ENCODE results near the gene IL2RA. TPM values are rescaled to one million over a fixed set of nuclear protein-coding genes. Genes with fewer than 3 reads are reported as not detected.

IL2RA gene
- total and polyA plus RNA-seq, 3 donors from 2014 or later, result 0.62 to 1.0 TPM; not detected in 1

DNA sequence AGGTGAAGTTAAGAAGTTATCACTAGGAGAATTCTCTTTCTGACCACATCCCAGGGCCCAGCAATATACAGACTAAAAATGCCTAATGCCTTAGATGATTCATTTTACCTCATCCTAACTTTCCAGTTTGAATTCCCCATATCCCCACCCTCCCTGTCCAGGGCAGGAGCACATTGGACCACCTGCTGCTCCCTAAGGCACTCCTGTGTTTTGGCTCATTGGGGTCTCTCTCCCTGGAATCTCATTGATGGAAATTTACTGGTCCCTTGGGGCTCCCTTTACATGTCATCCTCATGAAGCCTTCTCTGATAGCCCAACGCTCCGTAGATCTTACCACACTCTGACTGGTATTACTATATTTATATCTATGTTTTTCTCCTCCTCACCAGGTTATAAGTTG lies 2.7 kb downstream of the IL2RA start:
- no peak for DNase-seq
- WGBS, 2 donors, result 82 to 93% methylated on average over 2 of the region's 2 CpGs
- intact Hi-C loops (cut with DNase I; ENCODE audit: low total_unique reads), result no loop called here

DNA sequence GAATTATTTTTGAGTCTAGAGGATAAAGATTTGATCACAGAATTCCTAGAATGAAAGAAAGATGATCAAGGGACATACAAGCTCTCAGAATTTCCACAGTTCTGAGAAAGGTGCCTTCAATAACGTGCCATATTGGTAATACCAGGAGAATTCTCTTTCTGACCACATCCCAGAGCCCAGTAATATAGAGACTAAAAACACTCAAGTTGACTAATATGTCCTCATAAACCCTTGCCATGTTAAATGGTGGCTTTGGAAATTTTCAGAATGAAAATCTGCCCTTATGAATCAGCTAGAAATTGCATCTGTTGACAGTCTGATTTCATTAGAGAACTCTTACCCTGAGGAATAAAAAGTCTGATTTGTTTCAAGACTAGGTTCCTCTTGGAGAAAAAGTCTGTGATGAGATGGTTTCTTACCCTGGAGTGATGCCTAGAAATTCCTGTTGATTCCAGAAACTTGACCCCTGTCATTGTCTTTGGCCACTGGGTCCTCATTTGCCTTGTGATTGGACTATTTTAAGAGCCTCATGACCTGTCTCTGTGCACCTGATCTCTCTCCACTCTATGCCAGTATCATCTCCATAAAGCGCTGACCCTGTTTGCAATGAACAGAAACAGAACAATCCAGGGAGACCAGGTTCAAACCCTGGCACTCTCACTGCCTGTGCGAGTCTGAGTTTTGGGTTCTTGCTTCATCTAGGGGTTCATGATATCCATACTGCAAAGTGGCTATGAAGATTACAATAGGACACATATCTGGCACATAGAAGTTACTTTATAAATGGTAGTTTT lies 3.3 kb downstream of the IL2RA start:
- TF ChIP-seq POLR2A (IDR thresholded peaks at IDR 0.05), result no peak
- TF ChIP-seq, protein P1, sequence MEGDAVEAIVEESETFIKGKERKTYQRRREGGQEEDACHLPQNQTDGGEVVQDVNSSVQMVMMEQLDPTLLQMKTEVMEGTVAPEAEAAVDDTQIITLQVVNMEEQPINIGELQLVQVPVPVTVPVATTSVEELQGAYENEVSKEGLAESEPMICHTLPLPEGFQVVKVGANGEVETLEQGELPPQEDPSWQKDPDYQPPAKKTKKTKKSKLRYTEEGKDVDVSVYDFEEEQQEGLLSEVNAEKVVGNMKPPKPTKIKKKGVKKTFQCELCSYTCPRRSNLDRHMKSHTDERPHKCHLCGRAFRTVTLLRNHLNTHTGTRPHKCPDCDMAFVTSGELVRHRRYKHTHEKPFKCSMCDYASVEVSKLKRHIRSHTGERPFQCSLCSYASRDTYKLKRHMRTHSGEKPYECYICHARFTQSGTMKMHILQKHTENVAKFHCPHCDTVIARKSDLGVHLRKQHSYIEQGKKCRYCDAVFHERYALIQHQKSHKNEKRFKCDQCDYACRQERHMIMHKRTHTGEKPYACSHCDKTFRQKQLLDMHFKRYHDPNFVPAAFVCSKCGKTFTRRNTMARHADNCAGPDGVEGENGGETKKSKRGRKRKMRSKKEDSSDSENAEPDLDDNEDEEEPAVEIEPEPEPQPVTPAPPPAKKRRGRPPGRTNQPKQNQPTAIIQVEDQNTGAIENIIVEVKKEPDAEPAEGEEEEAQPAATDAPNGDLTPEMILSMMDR (IDR thresholded peaks at IDR 0.05), result no peak
- WGBS, 2 donors, result 94 to 97% methylated on average over 3 of the region's 3 CpGs
- no peak for DNase-seq
- Histone ChIP-seq H3K4me1 (no peaks in the 10 kb centered on the region), H3K27me3 (no peaks in the 10 kb centered on the region), H3K9me3 (no peaks in the 10 kb centered on the region), H3K36me3 (ENCODE audit: low read depth, missing control alignments) (no peaks in the 10 kb centered on the region), H3K4me3 (no peak overlapping the region), H3K27ac (no peak overlapping the region)
- intact Hi-C loops (cut with DNase I; ENCODE audit: low total_unique reads), result no loop called here

More for the DNA sequence above, 2.7 kb downstream of the IL2RA start:
- Histone ChIP-seq H3K27ac (no peak overlapping the region), H3K27me3 (no peaks in the 10 kb centered on the region), H3K4me1 (no peaks in the 10 kb centered on the region), H3K9me3 (no peaks in the 10 kb centered on the region), H3K36me3 (ENCODE audit: low read depth, missing control alignments) (no peaks in the 10 kb centered on the region), H3K4me3 (no peak overlapping the region)
- TF ChIP-seq, protein P1 (IDR thresholded peaks at IDR 0.05), result no peak
- no peak for TF ChIP-seq POLR2A (IDR thresholded peaks at IDR 0.05)

DNA sequence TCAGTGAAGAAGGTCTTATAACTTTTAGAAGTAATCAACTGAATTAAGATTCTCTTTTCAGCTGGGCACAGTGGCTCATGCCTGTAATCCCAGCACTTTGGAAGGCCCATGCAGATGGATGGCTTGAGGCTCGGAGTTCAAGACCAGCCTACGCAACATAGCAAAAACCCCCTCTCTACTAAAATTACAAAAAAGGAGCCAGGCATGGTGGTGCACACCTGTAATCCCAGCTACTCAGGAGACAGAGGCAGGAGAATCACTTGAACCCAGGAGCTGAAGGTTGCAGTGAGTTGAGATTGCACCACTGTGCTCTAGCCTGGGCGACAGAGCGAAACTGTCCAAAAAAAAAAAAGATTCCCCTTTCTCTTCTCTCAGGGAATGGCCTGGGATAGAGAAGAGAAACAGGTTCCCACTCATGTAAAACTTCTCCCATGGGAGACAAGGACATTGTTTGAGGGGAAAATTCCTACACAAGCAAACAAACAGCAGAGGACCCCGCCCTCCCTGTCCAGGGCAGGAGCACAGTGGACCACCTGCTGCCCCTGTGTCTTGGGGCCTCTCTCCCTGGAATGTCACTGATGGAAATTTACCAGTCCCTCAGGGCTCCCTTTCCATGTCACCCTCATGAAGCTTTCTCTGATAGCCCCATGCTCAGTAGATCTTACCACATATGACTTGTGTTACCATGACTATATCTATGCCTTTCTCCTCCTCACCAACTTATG lies 5.6 kb downstream of the IL2RA start:
- WGBS, 2 donors, result 91 to 94% methylated on average over 5 of the region's 5 CpGs
- H3K4me3 ChIP-seq, result no peak overlapping the region
- H3K27me3 ChIP-seq, result no peaks in the 10 kb centered on the region
- TF ChIP-seq, protein P1 (IDR thresholded peaks at IDR 0.05), result no peak
- no peak for TF ChIP-seq POLR2A (IDR thresholded peaks at IDR 0.05)
- DNase-seq, result no peak
- H3K27ac ChIP-seq, result no peak overlapping the region
- H3K36me3 ChIP-seq (ENCODE audit: low read depth, missing control alignments), result no peaks in the 10 kb centered on the region
- H3K4me1 ChIP-seq, result no peaks in the 10 kb centered on the region
- H3K9me3 ChIP-seq, result no peaks in the 10 kb centered on the region
- intact Hi-C loops (cut with DNase I; ENCODE audit: low total_unique reads), result no loop called here

GRCh38 chr10:6055929-6056328 lies 6.2 kb downstream of the IL2RA start:
- intact Hi-C loops (cut with DNase I; ENCODE audit: low total_unique reads), result no loop called here
- Histone ChIP-seq H3K36me3 (ENCODE audit: low read depth, missing control alignments) (no peaks in the 10 kb centered on the region), H3K27ac (no peak overlapping the region), H3K4me3 (no peak overlapping the region), H3K4me1 (no peaks in the 10 kb centered on the region), H3K9me3 (no peaks in the 10 kb centered on the region), H3K27me3 (no peaks in the 10 kb centered on the region)
- no peak for TF ChIP-seq POLR2A (IDR thresholded peaks at IDR 0.05)
- TF ChIP-seq, protein P1 (IDR thresholded peaks at IDR 0.05), result no peak
- DNase-seq, result no peak
- whole genome bisulfite sequencing, 2 donors, result 80 to 85% methylated on average over 4 of the region's 4 CpGs

Data from testis (tissue), 3 donors.